NB4 (cell line): ENCODE measurements around the gene HTRA3.

Source experiments
- MYC ChIP-seq: IDR thresholded peaks from 2 replicates; pipeline ENCODE4 v1.6.1; 2011; ENCODE audit warnings: low read depth, low read length
- POLR2A ChIP-seq: IDR thresholded peaks from 2 replicates; pipeline ENCODE4 v1.6.1; 2011; ENCODE audit warnings: mild to moderate bottlenecking; ENCODE audit not compliant: insufficient read length; ENCODE audit errors: extremely low read depth
- TF ChIP-seq, protein P1 (sequence below): IDR thresholded peaks from 2 replicates; pipeline ENCODE4 v1.6.1; 2011; ENCODE audit warnings: low read depth, low read length
- TF ChIP-seq, protein P2 (sequence below): IDR thresholded peaks from one replicate; pipeline ENCODE4 v1.5.1; 2012; ENCODE audit warnings: low read depth, low read length

DNA sequence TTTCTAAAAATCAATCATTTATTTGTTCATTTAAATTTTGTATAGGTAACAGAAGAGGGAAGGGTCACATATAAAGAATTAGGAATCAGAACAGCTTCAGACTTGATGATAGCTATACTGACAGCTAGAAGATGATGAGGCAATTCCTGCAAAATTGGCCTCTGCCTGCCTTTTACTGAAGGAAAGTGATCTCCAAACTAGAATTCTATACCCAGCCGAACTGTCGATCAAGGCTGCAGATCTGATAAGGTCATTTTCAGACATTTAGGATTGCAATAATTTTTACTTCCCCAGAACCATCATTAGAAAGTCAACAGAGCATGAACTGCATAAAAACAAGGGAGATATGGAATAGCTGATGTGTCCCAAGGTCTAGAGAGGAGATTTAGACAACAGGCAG, 66.3 kb downstream of the HTRA3 start:
- TF ChIP-seq POLR2A (no peak), MYC (no peak)
- TF ChIP-seq, protein P1, sequence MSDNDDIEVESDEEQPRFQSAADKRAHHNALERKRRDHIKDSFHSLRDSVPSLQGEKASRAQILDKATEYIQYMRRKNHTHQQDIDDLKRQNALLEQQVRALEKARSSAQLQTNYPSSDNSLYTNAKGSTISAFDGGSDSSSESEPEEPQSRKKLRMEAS = no peak
- TF ChIP-seq, protein P2, sequence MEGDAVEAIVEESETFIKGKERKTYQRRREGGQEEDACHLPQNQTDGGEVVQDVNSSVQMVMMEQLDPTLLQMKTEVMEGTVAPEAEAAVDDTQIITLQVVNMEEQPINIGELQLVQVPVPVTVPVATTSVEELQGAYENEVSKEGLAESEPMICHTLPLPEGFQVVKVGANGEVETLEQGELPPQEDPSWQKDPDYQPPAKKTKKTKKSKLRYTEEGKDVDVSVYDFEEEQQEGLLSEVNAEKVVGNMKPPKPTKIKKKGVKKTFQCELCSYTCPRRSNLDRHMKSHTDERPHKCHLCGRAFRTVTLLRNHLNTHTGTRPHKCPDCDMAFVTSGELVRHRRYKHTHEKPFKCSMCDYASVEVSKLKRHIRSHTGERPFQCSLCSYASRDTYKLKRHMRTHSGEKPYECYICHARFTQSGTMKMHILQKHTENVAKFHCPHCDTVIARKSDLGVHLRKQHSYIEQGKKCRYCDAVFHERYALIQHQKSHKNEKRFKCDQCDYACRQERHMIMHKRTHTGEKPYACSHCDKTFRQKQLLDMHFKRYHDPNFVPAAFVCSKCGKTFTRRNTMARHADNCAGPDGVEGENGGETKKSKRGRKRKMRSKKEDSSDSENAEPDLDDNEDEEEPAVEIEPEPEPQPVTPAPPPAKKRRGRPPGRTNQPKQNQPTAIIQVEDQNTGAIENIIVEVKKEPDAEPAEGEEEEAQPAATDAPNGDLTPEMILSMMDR = no peak
